Esophagus mucosa (tissue), 1 donor: ENCODE results near the gene SERPINA10. TPM values are rescaled to one million over a fixed set of nuclear protein-coding genes. Genes with fewer than 3 reads are reported as not detected.

ENCODE experiments used
- ATAC-seq: fragments of 200-7000 bp; cut with Tn5 transposase; one replicate; pipeline ENCODE4 v1.9.1; 2020
- total RNA-seq: library from RNA; stranded (reverse); gene quantifications from one replicate; pipeline ENCODE4 v1.2.4, GENCODE V29; 2023
- donor health status: DM: yes; HTN: yes; CAD: no.

Gene SERPINA10, protein sequence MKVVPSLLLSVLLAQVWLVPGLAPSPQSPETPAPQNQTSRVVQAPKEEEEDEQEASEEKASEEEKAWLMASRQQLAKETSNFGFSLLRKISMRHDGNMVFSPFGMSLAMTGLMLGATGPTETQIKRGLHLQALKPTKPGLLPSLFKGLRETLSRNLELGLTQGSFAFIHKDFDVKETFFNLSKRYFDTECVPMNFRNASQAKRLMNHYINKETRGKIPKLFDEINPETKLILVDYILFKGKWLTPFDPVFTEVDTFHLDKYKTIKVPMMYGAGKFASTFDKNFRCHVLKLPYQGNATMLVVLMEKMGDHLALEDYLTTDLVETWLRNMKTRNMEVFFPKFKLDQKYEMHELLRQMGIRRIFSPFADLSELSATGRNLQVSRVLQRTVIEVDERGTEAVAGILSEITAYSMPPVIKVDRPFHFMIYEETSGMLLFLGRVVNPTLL
- total RNA-seq: not detected

DNA sequence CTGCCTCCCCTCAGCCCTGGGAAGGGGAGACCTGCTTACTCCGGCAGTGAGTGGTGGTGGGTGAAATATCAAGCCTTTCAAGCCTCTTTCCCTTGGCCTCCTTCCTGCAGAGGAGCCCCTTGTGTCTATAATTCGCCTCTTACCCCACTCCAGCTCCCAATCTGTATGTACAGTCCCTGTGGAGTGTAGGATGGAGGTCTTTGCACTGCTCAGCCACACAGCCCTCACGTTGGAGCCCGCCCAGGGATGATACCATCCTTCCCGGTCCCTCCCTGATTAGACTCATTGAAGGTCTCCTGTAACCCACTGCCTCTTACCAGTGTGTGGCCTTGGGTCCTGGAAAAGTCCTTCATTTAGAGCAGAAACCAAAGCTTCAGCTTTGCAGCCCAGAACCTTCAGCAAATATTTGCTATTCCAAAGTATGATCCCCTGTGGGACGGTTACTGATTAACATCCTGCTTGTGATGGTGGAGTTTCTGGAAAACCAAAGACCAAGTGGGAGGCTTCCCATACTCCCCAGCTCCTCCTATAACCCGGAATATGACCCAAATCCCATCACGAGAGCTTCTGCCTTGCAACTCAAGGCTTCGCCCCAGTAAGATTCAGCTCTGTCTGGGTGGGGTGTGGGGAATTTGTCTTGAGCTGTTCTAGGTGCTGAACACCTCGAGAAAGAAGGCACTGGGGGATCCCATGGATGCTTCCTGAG is at the start of gene SERPINA10:
Gene SERPINA10, minus strand, starts transcription at position 397 of the 706 bp plus-strand sequence. CDS start 2,675 bp downstream, outside the sequence.
- no peak for ATAC-seq

DNA sequence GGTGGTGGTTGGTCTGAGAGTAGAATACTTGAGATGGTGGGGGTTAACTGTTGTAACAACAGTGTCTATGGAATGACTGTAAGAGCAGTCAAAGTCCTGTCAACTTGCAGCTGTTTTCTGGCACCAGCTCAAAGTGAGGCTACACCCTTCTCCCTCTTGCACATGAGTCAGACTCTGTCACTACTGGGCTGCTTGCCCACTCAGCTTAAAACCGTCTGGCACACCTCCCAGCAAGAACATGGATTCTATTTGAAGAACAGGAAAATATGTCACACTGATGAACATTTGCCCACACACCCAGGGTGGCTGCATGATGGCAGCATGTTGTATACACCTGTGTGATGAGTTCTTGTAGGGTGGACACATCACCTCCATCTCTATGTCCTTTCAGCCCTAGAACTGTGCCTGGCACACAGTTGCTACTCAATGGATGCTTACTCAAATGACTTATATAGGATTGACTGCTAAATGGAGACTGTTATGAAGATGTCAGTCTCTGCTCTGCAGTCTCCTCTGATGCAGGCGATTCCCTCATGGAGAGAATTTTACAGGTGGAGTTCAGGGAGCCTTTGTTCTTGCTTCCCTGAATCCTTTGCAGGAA is 49.4 kb upstream of the SERPINA10 start:
- peak; percentile 91 for ATAC-seq

DNA sequence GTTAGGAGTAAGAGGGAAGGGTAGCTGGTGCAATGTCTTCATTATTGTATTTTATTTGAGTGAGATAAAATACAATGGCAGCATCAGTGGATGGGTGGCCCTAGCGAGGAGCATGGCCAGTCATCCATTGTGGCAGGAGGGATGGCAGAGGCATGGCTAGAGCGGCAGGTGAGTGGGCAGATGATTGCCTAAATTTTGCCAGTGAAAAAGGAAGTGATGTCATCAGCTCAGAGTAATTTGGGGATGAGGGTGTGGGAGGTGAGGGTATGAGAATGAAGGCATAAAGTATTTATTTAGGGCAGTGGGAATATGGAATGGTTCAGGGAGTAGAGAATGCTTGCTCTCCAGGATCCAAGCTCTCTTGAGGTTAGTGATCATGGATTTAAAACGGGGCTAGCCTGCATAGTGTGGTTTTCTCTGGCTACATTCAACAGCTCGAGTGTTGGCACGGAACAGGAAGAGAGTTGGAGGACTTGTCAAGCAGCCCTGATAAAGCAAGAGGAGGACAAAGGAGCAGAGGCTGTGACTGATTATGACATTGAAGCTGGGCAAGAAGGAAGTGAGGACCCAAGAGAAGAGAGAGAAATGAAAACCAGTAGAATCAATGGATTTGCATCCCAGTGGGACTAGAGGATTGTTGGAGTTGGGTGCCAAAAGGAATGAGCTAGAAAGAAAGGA is 48.7 kb upstream of the SERPINA10 start:
- ATAC-seq: peak; percentile 68

DNA sequence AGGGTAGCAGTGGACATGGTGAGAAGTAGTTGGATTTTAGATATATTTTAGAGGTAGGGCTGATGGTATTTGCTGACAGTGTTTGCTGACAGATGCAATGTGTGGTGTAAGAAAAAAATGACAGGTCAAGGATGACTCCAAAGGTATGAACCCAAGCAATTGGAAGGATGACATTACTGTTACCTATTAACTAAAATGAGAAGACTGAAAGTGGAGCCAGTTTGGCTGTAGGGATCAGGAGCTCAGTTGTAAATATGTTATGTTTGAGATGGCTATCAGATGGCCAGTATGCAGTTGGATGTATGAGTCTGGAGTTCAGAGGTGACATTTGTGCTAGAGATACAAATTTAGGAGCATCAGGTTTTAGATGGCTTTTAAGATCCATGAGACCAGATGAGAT is 47.5 kb upstream of the SERPINA10 start:
- no peak for ATAC-seq

DNA sequence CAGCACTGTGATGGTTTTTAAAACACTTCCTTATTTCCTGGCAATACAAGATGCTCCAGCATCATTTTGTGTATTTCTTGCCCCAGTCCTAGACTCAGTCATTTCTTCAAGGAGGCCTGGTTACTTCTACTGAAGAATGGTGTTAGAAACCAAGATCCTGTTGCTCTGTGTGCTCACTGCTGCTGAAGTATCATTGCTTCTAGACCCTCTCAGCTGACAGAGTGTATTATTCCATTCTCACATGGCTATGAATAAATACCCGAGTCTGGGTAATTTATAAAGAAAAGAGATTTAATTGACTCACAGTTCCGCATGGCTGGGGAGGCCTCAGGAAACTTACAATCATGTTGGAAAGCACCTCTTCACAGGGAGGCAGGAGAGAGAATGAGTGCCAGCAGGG is 45.0 kb upstream of the SERPINA10 start:
- no peak for ATAC-seq

DNA sequence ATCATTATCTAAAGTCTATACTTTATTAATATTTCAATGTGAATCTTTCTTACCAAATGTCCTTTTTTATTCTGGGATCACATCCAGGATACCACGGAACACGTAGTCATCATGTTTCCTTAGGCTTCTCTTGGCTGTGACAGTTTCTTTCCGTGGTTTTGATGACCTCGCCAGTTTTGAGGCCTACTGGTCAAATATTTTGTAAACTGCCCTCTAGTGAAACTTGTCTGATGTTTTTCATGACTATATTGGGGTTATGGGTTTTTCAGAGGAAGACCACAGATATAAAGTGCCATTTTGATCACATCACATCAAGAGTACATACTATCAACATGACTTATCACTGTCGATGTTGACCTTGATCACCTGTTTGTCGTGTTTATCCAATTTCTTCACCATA is 44.2 kb upstream of the SERPINA10 start:
- ATAC-seq: no peak

DNA sequence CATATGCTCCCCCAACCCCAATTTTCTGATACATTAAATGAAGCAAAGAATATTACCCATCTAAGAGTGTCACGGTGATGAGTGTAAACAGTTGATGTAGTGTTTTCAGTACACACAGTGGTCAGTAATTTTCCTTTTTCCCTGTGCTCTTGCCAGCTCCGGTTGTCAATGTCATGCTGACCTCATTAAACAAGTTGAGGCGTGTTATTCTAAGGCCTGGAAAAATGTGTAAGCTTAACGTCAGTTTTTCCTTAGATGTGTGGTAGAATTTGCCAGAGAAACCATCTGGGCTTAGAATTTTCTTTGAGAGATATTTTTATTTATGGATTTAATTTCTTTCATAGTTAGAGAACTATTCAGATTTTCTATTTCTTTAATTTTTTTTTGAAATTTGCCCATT is 41.8 kb upstream of the SERPINA10 start:
- ATAC-seq: peak; percentile 65

DNA sequence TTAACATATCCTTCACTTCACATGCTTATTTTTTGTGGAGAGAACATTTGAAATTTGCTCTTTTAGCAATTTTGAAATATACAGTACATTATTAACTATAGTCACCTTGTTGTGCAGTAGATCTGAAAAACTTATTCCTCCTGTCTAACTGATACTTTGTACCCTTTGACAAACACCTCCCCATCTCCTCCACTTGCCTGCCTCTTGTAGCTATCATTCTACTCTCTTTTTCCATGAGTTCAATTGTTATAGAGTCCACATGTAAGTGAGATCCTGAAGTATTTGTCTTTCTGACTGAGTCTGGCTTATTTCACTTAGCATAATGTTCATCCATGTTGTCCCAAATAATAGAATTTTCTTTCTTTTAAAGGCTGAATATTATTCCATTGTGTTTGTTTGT is 39.5 kb upstream of the SERPINA10 start:
- no peak for ATAC-seq

DNA sequence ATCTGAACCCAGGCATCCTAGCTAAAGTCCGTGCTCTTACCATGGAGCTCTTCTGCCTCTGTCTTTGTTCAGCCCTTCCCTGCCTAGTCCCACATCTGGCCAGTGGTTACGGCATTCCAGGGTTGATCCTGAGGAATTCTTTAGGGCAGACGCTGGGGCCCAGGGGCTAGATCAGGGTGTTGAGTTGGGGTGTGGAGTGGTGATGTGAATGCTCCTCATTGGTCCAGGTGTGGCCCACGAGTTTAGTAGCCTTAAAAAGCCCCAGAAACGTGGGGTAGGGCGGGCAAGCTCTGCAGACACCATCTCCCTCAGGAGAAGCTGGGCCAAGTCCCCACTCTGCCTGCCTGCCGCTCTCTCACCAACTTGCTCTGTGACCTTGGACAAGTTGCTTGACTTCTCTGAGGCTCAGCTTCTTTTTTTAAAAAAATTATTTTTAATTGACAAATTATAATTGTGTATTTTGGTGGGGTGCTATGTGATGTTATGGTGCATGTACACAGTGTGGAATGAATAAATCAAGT is 39.1 kb upstream of the SERPINA10 start:
- no peak for ATAC-seq

DNA sequence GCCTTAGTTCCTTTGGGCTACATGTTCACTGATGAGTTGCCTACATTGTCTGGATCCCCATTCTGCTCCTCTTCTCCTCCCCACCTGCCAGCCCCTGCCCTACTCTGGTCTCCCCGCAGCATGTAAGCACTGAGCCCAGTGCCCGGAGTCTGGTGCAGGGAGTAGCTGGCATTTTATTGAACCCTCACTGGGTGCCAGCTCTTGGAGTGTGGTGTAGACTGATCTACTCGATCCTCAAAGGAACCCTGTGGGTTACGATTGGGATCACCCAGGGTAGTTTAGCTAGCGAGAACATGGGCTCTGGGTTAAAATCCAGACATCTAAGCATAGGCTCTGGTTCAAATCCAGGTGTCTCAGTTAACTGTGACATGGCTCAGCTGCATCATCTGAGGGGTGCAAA is 38.4 kb upstream of the SERPINA10 start:
- no peak for ATAC-seq

DNA sequence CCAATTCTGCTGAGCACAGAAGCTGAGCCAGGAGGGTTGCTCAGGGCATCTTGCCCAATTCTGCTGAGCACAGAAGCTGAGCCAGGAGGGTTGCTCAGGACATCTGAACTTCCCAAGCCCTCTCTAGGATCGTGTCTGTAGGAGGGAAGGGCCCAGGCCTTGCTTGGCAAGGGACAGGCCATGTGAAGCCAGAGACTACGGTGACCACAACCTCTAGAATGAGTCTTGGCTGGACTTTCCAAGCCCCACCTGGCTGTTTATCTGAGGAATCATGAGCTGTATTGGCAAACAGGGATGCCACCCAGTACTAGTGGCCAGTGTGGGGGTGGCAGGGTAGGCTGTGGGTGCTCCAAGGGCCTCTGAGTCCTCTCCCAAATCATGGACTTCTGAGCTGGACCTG is 37.8 kb upstream of the SERPINA10 start:
- ATAC-seq: no peak

DNA sequence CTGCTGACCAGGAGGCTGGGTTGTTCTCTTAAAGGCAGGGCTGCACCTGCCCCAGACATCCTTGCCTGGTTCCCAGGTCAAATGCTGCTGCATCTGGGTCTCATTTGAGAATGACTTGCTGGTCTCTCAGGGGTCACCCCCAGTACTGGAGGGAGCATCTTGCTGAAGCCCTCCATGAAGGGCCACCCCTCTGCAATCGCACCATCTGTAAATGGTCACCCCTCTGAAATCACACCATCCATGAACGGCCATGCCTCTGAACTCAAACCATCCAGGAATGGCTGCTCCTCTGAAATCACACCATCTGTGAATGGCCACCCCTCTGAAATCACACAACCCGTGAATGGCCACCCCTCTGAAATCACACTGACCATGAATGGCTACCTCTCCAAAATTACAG is 37.4 kb upstream of the SERPINA10 start:
- no peak for ATAC-seq

DNA sequence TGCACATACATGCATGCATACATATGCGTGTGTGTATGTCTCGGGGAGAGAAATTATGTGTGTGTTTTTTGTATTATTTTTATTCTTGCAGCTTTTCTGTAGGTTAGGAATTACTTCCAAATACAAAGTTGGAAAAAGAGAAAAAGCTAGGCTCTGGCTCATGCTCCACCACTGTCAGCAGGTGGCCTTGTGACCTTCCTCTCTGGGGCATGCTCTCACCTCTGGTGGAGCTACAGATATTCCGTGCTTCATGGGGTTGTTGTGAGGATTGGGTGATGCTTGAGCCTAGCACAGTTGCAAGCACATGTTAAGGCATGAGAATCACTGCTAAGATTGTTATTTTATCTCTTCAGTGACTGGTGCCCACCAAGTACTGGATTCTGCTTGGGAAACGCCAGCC is 36.8 kb upstream of the SERPINA10 start:
- ATAC-seq: no peak

DNA sequence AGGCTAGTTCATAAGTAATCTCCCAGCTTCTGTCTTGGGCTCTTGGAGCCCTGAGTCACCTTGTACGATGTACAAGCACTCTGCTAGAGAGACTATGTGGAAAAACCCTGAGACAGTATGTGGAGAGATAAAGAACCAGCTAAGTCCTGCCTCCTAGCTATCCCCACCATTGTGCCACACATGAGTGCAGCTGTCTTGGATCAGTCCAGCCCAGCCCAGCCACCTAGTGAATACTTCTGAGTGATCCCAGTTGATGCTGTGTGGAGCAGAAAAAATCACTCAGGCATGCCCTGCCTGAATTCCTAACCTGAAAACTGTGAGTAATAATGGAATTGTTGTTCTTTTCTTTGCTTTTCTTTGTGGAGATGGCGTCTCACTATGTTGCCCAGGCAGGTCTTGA is 35.1 kb upstream of the SERPINA10 start:
- ATAC-seq: no peak

DNA sequence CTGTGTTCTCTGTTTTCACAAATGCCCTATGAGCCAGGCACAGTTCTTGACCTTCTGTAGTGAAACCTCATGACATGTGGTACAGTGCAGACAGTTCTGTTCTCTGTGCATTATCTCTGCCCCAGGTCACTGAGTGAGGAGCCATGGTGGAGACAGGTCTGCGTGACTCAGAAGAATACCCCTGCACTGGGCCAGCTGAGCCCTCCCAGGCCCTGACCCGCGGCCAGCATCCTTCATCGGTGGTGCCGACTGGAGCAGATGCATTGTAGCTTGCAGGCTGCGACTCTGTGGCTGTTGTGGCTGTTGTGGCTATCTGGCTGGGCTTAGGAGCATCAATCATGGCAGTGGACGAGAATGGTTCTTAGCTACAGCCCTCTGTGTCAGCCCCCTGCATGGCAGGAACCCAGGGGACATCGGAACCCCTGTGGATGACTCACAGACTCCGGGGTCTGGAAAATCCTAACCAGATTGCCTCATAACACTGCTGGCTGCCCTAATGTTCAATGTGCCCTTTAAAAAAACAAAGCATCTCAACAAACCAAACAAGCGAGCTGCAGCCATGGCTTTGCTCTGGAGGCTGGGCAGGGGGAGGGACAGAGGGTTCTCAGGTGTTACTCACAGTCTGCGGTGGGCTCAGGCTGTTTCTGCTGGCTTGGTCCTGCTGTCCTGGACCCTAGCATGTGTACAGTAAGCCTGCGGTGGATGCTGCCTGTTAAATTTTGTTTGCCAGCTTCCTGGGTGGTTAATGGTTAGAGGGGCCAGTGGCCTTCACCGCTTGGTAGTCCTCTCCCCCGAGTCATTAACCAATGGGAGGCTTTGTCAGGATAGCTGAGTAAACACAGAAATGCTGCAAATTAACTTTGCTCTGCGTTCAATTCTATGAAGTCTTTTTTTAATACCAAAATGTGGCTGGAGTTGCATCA is 29.8 kb upstream of the SERPINA10 start, which contains the start of gene SERPINA6:
Gene SERPINA6, minus strand, starts transcription at position 689 of the 923 bp plus-strand sequence. CDS start 8,688 bp downstream, outside the sequence.
- no peak for ATAC-seq

DNA sequence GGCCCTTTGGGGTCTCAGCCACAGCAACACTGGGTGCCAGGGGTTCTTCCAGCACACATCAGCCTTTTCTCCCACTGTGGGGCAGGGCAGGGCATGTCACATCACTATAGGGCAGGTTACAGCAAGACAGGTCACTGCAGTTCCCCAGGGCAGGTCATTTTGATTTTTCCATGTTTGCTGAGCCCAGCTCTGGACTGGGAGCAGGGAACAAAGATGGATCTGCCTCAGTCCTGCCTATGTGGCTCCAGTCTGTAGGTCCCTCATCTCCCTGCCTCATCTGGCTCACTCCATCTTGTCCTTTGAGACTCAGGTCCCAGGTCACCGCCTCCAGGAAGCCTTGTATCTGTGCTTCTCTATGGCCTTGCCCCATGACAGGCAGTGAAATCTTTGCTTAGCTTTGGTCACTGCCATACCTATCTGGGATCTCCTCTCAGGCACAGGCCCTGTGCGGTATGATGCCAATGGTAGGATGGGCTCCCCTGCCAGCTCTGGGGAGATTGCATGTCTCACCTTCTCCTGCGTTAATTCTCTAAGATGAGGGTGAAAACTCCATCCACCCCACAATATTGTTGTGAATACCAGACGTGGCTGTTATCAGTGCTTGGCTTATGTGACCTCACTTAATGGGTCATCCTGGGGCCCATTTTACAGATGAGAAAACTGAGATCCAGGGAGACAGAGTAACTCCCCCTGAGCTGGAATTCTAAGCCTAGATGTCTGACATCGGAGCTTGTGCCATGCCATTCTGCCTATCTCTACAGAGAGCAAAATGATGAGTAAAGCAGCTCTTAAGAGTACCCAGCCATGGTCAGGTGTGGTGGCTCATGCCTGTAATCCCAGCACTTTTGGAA is 28.6 kb upstream of the SERPINA10 start:
- ATAC-seq: peak; percentile 17

DNA sequence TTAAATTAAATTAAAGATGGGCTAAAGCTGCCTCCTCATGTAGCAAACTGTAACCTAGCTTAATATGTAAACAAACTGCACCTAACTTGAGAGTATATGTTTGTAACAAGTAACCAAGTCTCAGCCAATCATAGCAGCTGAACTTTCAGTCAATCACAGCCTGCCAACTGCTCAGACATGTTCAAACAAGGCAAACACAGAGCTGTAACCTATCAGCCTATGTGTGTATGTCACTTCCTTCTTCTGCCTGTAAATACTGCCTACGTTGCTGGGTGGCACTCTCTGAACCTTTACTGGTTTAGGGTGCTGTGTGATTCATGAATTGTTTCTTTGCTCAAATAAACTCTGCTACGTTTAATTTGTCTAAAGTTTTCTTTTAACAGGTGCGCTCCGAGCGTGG is 27.2 kb upstream of the SERPINA10 start:
- peak; percentile 99 for ATAC-seq

DNA sequence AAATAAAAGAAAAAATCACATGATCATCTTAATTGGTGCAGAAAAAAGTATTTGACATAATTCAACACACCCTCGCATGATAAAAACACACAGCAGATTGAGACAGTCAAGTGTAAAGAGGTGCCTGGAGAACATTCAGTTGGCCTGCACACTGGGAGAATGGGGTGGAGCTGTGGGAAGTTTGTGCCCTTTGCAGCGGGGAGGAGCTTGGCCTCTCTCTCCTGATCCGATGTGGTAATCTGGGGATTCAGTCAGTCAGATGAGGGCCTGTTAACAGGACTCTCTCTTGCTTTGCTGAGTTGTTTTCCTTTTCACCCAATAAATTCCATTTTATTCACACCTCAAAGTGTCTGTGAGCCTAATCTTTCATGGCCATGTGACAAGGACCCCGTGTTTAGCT is 24.2 kb upstream of the SERPINA10 start:
- ATAC-seq: no peak

DNA sequence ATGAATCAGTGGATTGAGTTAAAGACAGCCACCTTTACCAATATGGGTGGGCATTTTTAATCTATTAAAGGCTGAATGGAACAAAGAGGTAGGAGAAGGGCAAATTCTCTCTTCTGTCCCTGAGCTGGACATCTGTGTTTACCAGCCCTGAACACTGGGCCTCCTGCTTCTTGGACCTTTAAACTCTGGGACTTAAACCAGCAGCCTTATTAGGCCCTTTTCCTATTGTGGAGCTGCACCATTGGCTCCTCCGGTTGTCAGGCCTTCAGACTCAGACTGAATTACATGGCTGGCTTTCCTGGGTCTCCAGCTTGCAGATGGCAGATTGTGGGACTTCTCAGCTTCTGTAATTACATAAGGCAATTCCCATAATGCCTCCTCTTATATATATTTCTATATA is 23.6 kb upstream of the SERPINA10 start:
- ATAC-seq: no peak

DNA sequence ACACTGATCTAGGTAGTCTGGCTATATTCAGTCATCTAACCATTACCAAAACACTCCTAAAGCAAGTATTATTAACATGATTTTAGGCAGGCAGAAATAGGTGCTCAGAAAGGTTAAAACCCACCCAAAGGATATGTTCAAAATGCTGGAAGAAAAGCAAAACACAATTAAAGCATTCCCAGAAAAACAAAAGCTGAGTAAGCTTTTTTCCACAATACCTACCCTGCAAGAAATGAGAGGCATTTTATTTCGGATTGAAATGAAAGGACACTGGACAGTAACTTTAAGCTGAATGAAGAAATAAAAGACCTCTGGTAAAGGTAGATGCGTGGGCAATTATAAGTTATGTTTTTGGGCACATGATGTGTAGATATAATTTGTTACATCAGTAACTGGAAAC is 21.8 kb upstream of the SERPINA10 start:
- ATAC-seq: no peak
